ENCODE results near the gene CORO2A.

CORO2A gene

GRCh38 chr9:98192503-98193335 is at the start of gene CORO2A:
CORO2A (minus strand) TSS chr9:98192637; CDS start chr9:98157660, 34,977 bp downstream.
- FAIRE-seq = no peak

- no peak for FAIRE-seq
Observed at GRCh38 chr9:98241357-98242300, 49.2 kb upstream of the CORO2A start.

- FAIRE-seq = no peak
Observed at GRCh38 chr9:98240475-98240874, 48.0 kb upstream of the CORO2A start.

- FAIRE-seq = no peak
Observed at GRCh38 chr9:98236901-98237487, 44.6 kb upstream of the CORO2A start.

- no peak for FAIRE-seq
Observed at GRCh38 chr9:98235126-98235525, 42.7 kb upstream of the CORO2A start.

GRCh38 chr9:98234245-98234825 is 41.9 kb upstream of the CORO2A start:
- no peak for FAIRE-seq

- no peak for FAIRE-seq
Observed at GRCh38 chr9:98232926-98233325, 40.5 kb upstream of the CORO2A start.

GRCh38 chr9:98231770-98232478 is 39.5 kb upstream of the CORO2A start:
- no peak for FAIRE-seq

- no peak for FAIRE-seq
Observed at GRCh38 chr9:98230789-98231188, 38.4 kb upstream of the CORO2A start.

GRCh38 chr9:98230304-98230703 is 37.9 kb upstream of the CORO2A start:
- no peak for FAIRE-seq

GRCh38 chr9:98229620-98230019 is 37.2 kb upstream of the CORO2A start:
- no peak for FAIRE-seq

- FAIRE-seq = no peak
Observed at GRCh38 chr9:98229090-98229395, 36.6 kb upstream of the CORO2A start.

GRCh38 chr9:98228392-98229089 is 36.1 kb upstream of the CORO2A start:
- FAIRE-seq = no peak

GRCh38 chr9:98227883-98228282 is 35.4 kb upstream of the CORO2A start:
- no peak for FAIRE-seq

GRCh38 chr9:98226957-98227356 is 34.5 kb upstream of the CORO2A start:
- no peak for FAIRE-seq

- no peak for FAIRE-seq
Observed at GRCh38 chr9:98226516-98226915, 34.1 kb upstream of the CORO2A start.

- FAIRE-seq = no peak
Observed at GRCh38 chr9:98225015-98225442, 32.6 kb upstream of the CORO2A start.

- no peak for FAIRE-seq
Observed at GRCh38 chr9:98222885-98223691, 30.7 kb upstream of the CORO2A start.

- no peak for FAIRE-seq
Observed at GRCh38 chr9:98220911-98221310, 28.5 kb upstream of the CORO2A start.

GRCh38 chr9:98219794-98220370 is 27.4 kb upstream of the CORO2A start:
- FAIRE-seq = no peak

- no peak for FAIRE-seq
Observed at GRCh38 chr9:98219364-98219716, 26.9 kb upstream of the CORO2A start.
